ENCODE results near the gene PERCC1.

Gene PERCC1

DNA sequence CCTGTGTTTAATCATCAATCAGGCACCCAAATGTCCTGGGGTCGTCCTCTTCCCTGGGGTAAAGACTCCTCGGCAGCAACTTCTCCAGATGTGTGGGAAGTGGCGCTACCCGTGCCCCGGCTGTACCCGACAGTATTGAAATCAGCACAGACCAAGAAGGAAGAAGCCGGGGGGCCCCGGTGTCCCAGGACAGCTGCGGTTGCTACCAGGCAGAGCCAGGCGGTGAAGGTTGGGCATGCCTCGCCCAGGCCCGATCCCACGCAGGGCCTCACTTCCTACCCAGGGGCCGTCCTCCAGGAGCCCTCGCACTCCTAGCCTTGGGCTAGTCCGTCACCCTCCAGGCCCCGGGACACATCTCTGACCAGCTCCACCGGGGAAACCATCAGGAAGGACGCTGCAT lies 22.4 kb downstream of the PERCC1 start:
- CTCF ChIA-PET: no interaction called here
- H3K27ac ChIP-seq: no peak overlapping the region
- POLR2A ChIA-PET (ENCODE audit: low non-redundant PET): interaction anchor here (0.6 kb wide), 1 partner anchor 1100 kb away, joined by 7 read pairs; no protein-coding TSS in a partner anchor
- no peak for DNase-seq (ENCODE audit: low spot score)
- TF ChIP-seq, protein P1, sequence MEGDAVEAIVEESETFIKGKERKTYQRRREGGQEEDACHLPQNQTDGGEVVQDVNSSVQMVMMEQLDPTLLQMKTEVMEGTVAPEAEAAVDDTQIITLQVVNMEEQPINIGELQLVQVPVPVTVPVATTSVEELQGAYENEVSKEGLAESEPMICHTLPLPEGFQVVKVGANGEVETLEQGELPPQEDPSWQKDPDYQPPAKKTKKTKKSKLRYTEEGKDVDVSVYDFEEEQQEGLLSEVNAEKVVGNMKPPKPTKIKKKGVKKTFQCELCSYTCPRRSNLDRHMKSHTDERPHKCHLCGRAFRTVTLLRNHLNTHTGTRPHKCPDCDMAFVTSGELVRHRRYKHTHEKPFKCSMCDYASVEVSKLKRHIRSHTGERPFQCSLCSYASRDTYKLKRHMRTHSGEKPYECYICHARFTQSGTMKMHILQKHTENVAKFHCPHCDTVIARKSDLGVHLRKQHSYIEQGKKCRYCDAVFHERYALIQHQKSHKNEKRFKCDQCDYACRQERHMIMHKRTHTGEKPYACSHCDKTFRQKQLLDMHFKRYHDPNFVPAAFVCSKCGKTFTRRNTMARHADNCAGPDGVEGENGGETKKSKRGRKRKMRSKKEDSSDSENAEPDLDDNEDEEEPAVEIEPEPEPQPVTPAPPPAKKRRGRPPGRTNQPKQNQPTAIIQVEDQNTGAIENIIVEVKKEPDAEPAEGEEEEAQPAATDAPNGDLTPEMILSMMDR (conservative IDR thresholded peaks at IDR 0.05; ENCODE audit: low read depth): no peak

- POLR2A ChIA-PET (ENCODE audit: low non-redundant PET): no interaction called here
- H3K27ac ChIP-seq: no peak overlapping the region; the same call in 1 of the 2 replicates
- TF ChIP-seq, protein P1 (conservative IDR thresholded peaks at IDR 0.05; ENCODE audit: low read depth): no peak
- no peak for DNase-seq (ENCODE audit: low spot score)
- CTCF ChIA-PET: no interaction called here
These were observed 23.7 kb downstream of the PERCC1 start for GRCh38 chr16:1454561-1454960.

DNA sequence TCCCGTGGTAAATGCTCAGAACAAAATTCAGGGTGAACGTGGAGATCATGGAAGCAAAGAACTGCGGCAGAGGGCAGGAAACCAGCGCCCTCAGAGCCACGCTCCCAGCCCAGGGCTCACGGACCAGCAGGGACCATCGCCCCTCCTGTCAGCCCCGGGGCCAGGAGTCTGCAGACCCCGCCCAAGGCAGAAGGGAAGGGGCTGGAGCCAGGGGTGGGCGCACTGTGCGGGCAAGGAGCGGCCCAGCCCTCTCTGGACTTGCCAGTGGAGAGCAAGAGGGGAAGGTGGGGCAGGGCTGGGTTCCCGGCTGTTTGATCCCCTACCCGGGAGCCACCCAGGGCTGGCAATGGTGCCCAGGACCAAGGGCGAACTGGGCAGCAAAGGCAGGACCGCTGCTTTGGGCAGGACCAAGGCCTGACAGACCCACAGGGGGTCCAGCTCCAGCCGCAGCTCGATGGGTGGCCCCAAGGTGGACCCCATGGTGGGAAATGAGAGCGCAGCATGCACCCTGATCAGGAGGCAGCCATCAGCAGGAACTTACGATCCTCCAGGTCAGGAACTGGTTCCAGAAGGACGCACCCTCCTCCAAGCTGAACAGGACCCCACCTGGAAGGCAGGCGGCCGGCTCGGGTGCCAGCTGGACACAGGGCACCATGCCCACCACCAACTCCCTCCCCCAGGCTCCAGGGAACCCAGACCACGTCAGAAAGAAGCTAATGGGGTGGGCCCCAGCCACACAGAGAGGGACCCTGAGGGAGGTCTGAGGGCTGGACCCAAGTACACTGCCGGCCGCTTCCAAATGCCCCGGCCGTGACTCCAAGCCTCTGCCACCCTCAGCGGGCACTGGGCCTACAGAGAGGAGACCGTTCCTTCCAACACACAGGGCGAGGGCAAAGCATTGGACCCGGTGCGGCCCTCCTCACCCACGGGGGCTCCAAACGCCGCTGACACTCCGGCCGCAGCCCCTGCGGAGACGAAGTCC lies 24.6 kb downstream of the PERCC1 start:
- no peak overlapping the region for H3K27ac ChIP-seq
- no peak for DNase-seq (ENCODE audit: low spot score)
- POLR2A ChIA-PET (ENCODE audit: low non-redundant PET): interaction anchor here (0.6 kb wide), 1 partner anchor 1465 kb away, joined by 3 read pairs; no protein-coding TSS in a partner anchor
- CTCF ChIA-PET: no interaction called here
- TF ChIP-seq, protein P1 (conservative IDR thresholded peaks at IDR 0.05; ENCODE audit: low read depth): no peak

GRCh38 chr16:1456951-1457350 lies 26.1 kb downstream of the PERCC1 start:
- TF ChIP-seq, protein P1 (conservative IDR thresholded peaks at IDR 0.05; ENCODE audit: low read depth): no peak
- POLR2A ChIA-PET (ENCODE audit: low non-redundant PET): no interaction called here
- no peak overlapping the region for H3K27ac ChIP-seq
- CTCF ChIA-PET: no interaction called here
- DNase-seq (ENCODE audit: low spot score): no peak

GRCh38 chr16:1457489-1458245 lies 26.8 kb downstream of the PERCC1 start:
- ChIA-PET POLR2A (ENCODE audit: low non-redundant PET) (no interaction called here), CTCF (no interaction called here)

More at GRCh38 chr16:1457489-1458245, 26.8 kb downstream of the PERCC1 start:
- no peak overlapping the region for H3K27ac ChIP-seq
- TF ChIP-seq, protein P1 (conservative IDR thresholded peaks at IDR 0.05; ENCODE audit: low read depth): no peak
- no peak for DNase-seq (ENCODE audit: low spot score)
